ENCODE results near the gene CARS2.

The CARS2 gene

GRCh38 chr13:110652231-110652730, 53.6 kb downstream of the CARS2 start:
- DNase-seq (ENCODE audit: low read depth in 2 of 2), result no peak

GRCh38 chr13:110651726-110652230, 54.1 kb downstream of the CARS2 start:
- no peak for DNase-seq (ENCODE audit: low read depth in 2 of 2)

- DNase-seq (ENCODE audit: low read depth in 2 of 2), result no peak
Measured at GRCh38 chr13:110651271-110651670, 54.6 kb downstream of the CARS2 start.

- DNase-seq (ENCODE audit: low read depth in 2 of 2), result no peak
Measured at GRCh38 chr13:110650436-110650835, 55.5 kb downstream of the CARS2 start.

GRCh38 chr13:110649551-110649950, 56.4 kb downstream of the CARS2 start:
- DNase-seq (ENCODE audit: low read depth in 2 of 2), result no peak

GRCh38 chr13:110648848-110649421, 57.0 kb downstream of the CARS2 start:
- no peak for DNase-seq (ENCODE audit: low read depth in 2 of 2)

GRCh38 chr13:110648146-110648819, 57.6 kb downstream of the CARS2 start:
- DNase-seq (ENCODE audit: low read depth in 2 of 2), result no peak

GRCh38 chr13:110647365-110647737, 58.6 kb downstream of the CARS2 start:
- no peak for DNase-seq (ENCODE audit: low read depth in 2 of 2)

- no peak for DNase-seq (ENCODE audit: low read depth in 2 of 2)
Measured at GRCh38 chr13:110646442-110647364, 59.2 kb downstream of the CARS2 start.

- no peak for DNase-seq (ENCODE audit: low read depth in 2 of 2)
Measured at GRCh38 chr13:110645750-110646149, 60.2 kb downstream of the CARS2 start.

- peak in 1 of 2 donors; percentile 26 for DNase-seq (ENCODE audit: low read depth in 2 of 2)
Measured at GRCh38 chr13:110644892-110645521, 60.9 kb downstream of the CARS2 start.

GRCh38 chr13:110643768-110644421, 62.0 kb downstream of the CARS2 start:
- no peak for DNase-seq (ENCODE audit: low read depth in 2 of 2)

- no peak for DNase-seq (ENCODE audit: low read depth in 2 of 2)
Measured at GRCh38 chr13:110643324-110643723, 62.6 kb downstream of the CARS2 start.

- no peak for DNase-seq (ENCODE audit: low read depth in 2 of 2)
Measured at GRCh38 chr13:110642291-110642981, 63.5 kb downstream of the CARS2 start.

- no peak for DNase-seq (ENCODE audit: low read depth in 2 of 2)
Measured at GRCh38 chr13:110641055-110642015, 64.6 kb downstream of the CARS2 start.

GRCh38 chr13:110640591-110641029, 65.3 kb downstream of the CARS2 start:
- no peak for DNase-seq (ENCODE audit: low read depth in 2 of 2)

- no peak for DNase-seq (ENCODE audit: low read depth in 2 of 2)
Measured at GRCh38 chr13:110639935-110640334, 66.0 kb downstream of the CARS2 start.

- no peak for DNase-seq (ENCODE audit: low read depth in 2 of 2)
Measured at GRCh38 chr13:110638814-110639806, 66.8 kb downstream of the CARS2 start.

Measured in stimulated activated CD8-positive, alpha-beta memory T cell treated with anti-CD3 and anti-CD28 coated beads, Interleukin-2, amount 100 ng/mL, for 48 hours (primary cell).